CD4-positive, alpha-beta T cell (primary cell): ENCODE measurements around the gene GARIN5B. TPM values are rescaled to one million over a fixed set of nuclear protein-coding genes. Genes with fewer than 3 reads are reported as not detected.

Experiments
- ATAC-seq: fragments of 200-7000 bp; cut with Tn5 transposase; one replicate; pipeline ENCODE4 v1.10.0; 2022; ENCODE audit warnings: mild to moderate bottlenecking; ENCODE audit not compliant: poor library complexity
- CTCF ChIA-PET: fragments of 350-600 bp; sonication (Branson Sonifier 250); formaldehyde crosslinking; loops from one replicate; lab custom pipeline; 2021; ENCODE audit warnings: antibody characterized with exemption, inconsistent platforms; lab: Charles Lee
- POLR2A ChIA-PET: fragments of 350-600 bp; sonication (Branson Sonifier 250); formaldehyde crosslinking; loops from one replicate; lab custom pipeline; 2021; ENCODE audit warnings: antibody characterized with exemption, inconsistent platforms; lab: Charles Lee
- DNase-seq, 14 experiments: peaks; one replicate each; pipeline ENCODE4 v3.0.0-alpha.2; 2013 to 2020; ENCODE audit warnings: mixed read lengths in 2 of 14
- H3K27ac ChIP-seq, 2 donors: one replicate each; pipeline versions ENCODE4 v1.5.1 to v1.7.0; 2013; ENCODE audit warnings: low read length in 2 of 2, low read depth in 1 of 2, mild to moderate bottlenecking in 1 of 2
- H3K27me3 ChIP-seq, 2 experiments: 1 replicate in 1 of 2; 2 replicates in 1 of 2; pipeline versions ENCODE4 v1.6.1 to v1.7.0; 2013; ENCODE audit warnings: low read length in 2 of 2, control low read depth in 1 of 2, mild to moderate bottlenecking in 1 of 2, moderate library complexity in 1 of 2; ENCODE audit not compliant: insufficient read depth in 2 of 2, control insufficient read depth in 1 of 2
- H3K36me3 ChIP-seq: one replicate; pipeline ENCODE4 v1.6.1; 2013; ENCODE audit warnings: low read length, control low read depth; ENCODE audit not compliant: insufficient read depth
- H3K4me1 ChIP-seq: one replicate; pipeline ENCODE4 v1.6.1; 2013; ENCODE audit warnings: low read length, control low read depth; ENCODE audit not compliant: insufficient read depth
- H3K4me3 ChIP-seq: one replicate; pipeline ENCODE4 v1.5.1; 2013; ENCODE audit warnings: mild to moderate bottlenecking, low read length, moderate library complexity
- H3K9me3 ChIP-seq, 2 experiments: 1 replicate in 1 of 2; 2 replicates in 1 of 2; pipeline versions ENCODE4 v1.6.1 to v1.7.0; 2013; ENCODE audit warnings: low read length in 2 of 2, mild to moderate bottlenecking in 2 of 2, control low read depth in 1 of 2, moderate library complexity in 1 of 2; ENCODE audit not compliant: control insufficient read depth in 1 of 2, insufficient read depth in 1 of 2
- H3K27ac Mint-ChIP-seq: one replicate; pipeline ENCODE4 v1.8.0; 2020; ENCODE audit warnings: mixed read lengths
- H3K27me3 Mint-ChIP-seq: one replicate; pipeline ENCODE4 v1.8.0; 2021; ENCODE audit warnings: mixed read lengths
- H3K36me3 Mint-ChIP-seq: one replicate; pipeline ENCODE4 v1.8.0; 2021; ENCODE audit warnings: low read depth, mixed read lengths
- H3K4me1 Mint-ChIP-seq: one replicate; pipeline ENCODE4 v1.8.0; 2021; ENCODE audit warnings: low read depth, mixed read lengths
- H3K4me3 Mint-ChIP-seq: one replicate; pipeline ENCODE4 v1.8.0; 2020; ENCODE audit warnings: mild to moderate bottlenecking, mixed read lengths
- H3K9me3 Mint-ChIP-seq: one replicate; pipeline ENCODE4 v1.8.0; 2020; ENCODE audit warnings: mixed read lengths
- intact Hi-C, 2 experiments: fragments of 100-400 bp; cut with DNase I in 1 of 2; cut with micrococcal nuclease in 1 of 2; formaldehyde crosslinking; loops; one replicate each; pipeline versions ENCODE4 v1.15.1 to v1.9.0; 2023 to 2025; cut with DNase I, micrococcal nuclease
- total RNA-seq, 174 experiments: library from RNA in 2 of 174; stranded (reverse) in 2 of 174; gene quantifications; one replicate each; pipeline ENCODE4 v1.2.3 and lab custom pipeline; 2021 to 2026
- TF ChIP-seq, protein P1 (sequence below): fragments of 200-600 bp; IDR thresholded peaks from one replicate; pipeline ENCODE4 v1.8.0; 2022; ENCODE audit warnings: antibody characterized with exemption, mild to moderate bottlenecking

The GARIN5B gene
- total RNA-seq, 2 experiments from 2014 or later: 0.08 TPM; not detected in 1

DNA sequence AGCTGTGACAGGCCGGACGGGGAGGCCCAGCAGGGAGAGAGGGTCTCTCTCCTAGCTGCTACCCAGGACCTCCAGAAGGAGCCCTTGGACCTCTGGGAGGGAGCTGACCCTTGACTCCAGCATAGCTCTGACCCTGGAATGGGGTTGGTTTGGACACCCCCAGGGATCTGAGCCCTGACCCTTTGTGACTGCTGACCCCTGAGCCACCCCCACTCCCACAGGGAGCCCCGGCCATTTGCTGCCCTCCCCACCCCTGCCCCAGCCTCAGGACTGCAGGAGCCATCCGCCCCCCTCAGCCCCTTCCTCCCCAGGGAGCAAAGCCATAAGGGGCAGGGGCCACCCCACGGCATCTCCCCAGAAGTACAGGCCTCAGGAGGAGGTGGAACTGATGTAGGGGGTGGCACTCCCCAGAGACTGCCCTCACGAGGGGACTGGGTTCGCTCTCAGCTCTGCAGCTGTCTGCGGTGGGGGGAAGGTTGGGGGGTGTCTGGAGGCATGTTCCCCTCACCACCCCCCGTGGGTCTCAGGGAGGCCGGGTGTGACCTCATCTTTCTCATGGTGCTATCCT is 15.5 kb downstream of the GARIN5B start:
- peaks cover 21% of the 10 kb centered on the region for H3K27me3 Mint-ChIP-seq
- intact Hi-C loops: no loop called here

DNA sequence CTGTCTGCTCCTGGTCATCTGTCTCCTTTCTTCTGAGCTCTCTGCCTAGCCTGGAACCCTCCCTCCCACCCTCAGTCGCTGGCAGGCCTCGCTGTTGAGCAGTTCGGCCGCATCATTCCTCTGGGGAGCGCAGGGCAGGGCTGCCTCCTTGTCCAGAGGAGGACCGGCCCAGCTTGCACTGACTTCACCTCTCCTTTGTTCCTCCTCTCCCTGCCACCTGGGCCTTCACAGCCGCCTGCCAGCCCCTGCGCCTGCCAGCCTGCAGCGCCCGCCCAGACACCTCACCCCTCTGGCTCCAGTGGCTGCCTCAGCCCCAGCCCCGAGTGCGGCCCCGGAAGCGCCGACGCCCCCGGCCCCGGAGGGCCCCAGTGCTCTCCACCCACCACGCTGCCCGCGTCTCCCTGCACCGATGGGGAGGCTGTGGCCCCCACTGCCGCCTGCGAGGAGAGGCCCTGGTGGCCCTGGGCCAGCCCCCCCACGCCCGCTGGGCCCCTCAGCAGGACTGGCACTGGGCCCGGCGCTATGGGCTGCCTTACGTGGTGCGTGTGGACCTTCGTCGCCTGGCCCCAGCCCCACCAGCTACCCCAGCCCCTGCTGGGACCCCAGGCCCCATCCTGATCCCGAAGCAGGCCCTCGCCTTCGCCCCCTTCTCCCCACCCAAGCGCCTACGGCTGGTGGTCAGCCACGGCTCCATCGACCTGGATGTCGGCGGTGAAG is 16.2 kb downstream of the GARIN5B start:
- ATAC-seq: no peak
- no peak for DNase-seq
- Mint-ChIP-seq H3K4me3 (no peak overlapping the region), H3K36me3 (peaks cover 11% of the 10 kb centered on the region), H3K4me1 (peaks cover 6% of the 10 kb centered on the region), H3K9me3 (no peaks in the 10 kb centered on the region), H3K27me3 (peaks cover 15% of the 10 kb centered on the region), H3K27ac (no peak overlapping the region)
- Histone ChIP-seq H3K4me3 (no peak overlapping the region), H3K4me1 (peaks cover 2% of the 10 kb centered on the region), H3K9me3 (peaks cover 0 to 7% of the 10 kb centered on the region in 2 experiments), H3K27me3 (peaks cover 7 to 8% of the 10 kb centered on the region in 2 experiments), H3K27ac (no peak overlapping the region), H3K36me3 (peaks cover 8% of the 10 kb centered on the region)
- ChIA-PET POLR2A (no interaction called here), CTCF (no interaction called here)
- intact Hi-C loops: no loop called here
- TF ChIP-seq, protein P1, sequence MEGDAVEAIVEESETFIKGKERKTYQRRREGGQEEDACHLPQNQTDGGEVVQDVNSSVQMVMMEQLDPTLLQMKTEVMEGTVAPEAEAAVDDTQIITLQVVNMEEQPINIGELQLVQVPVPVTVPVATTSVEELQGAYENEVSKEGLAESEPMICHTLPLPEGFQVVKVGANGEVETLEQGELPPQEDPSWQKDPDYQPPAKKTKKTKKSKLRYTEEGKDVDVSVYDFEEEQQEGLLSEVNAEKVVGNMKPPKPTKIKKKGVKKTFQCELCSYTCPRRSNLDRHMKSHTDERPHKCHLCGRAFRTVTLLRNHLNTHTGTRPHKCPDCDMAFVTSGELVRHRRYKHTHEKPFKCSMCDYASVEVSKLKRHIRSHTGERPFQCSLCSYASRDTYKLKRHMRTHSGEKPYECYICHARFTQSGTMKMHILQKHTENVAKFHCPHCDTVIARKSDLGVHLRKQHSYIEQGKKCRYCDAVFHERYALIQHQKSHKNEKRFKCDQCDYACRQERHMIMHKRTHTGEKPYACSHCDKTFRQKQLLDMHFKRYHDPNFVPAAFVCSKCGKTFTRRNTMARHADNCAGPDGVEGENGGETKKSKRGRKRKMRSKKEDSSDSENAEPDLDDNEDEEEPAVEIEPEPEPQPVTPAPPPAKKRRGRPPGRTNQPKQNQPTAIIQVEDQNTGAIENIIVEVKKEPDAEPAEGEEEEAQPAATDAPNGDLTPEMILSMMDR: no peak

More for the DNA sequence above, 15.5 kb downstream of the GARIN5B start:
- POLR2A ChIA-PET: interaction anchor here (1.3 kb wide), 1 partner anchor 9 kb away, joined by 5 read pairs; the partner anchor contains the start of gene KMT5C
- ATAC-seq: no peak
- CTCF ChIA-PET: interaction anchor here (1.3 kb wide), 1 partner anchor 19 kb away, joined by 3 read pairs; no protein-coding TSS in a partner anchor
- Mint-ChIP-seq H3K27ac (no peak overlapping the region), H3K4me1 (peaks cover 8% of the 10 kb centered on the region), H3K36me3 (peaks cover 11% of the 10 kb centered on the region), H3K9me3 (no peaks in the 10 kb centered on the region), H3K4me3 (no peak overlapping the region)
- Histone ChIP-seq H3K9me3 (peaks cover 0 to 11% of the 10 kb centered on the region in 2 experiments), H3K27ac (no peak overlapping the region), H3K36me3 (peaks cover 8% of the 10 kb centered on the region), H3K4me1 (peaks cover 4% of the 10 kb centered on the region), H3K27me3 (peaks cover 13 to 15% of the 10 kb centered on the region in 2 experiments), H3K4me3 (no peak overlapping the region)
- TF ChIP-seq, protein P1: no peak
- DNase-seq: peak in 1 of 14 experiments; percentile 18

DNA sequence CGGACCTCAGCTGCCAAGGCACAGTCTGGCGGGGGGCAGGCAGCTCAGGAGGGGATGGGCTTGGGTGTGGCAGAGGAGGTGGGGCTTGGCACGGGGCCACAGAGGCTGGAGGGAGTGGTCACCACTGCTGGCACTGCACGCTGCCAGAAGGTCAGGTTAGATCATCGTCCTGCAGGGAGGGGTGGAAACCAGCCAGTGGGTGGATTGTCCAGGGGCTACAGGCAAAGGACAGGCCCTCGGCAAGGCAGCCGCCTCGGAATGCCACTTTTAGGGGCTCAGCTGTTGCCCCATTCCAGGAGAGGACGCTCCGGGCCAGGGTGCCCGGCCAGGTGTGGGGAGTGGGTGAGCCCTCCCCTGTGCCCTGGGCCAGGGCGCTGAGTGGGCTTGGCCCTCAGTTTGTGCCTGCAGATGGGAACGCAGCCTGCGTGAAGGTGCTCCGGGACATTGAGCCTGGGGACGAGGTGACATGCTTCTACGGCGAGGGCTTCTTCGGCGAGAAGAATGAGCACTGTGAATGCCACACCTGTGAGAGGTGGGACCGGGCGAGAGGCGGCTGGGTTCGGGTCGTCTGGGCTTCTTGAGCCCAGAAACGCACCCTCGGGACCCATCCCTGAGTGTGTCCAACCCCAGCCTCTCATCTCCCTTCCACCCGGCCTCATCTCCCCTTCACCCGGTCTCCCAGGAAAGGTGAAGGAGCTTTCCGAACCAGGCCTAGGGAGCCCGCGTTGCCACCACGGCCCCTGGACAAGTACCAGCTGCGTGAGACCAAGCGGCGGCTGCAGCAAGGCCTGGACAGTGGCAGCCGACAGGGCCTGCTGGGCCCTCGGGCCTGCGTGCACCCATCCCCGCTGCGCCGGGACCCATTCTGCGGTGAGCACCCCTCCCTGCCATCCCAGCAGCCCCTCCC is 17.0 kb downstream of the GARIN5B start:
- no peaks in the 10 kb centered on the region for H3K9me3 Mint-ChIP-seq
- DNase-seq: no peak
- no peak overlapping the region for H3K27ac Mint-ChIP-seq
- Histone ChIP-seq H3K9me3 (peaks cover 0 to 3% of the 10 kb centered on the region in 2 experiments), H3K27ac (no peak overlapping the region), H3K4me3 (no peak overlapping the region), H3K4me1 (peaks cover 7% of the 10 kb centered on the region), H3K36me3 (peaks cover 8% of the 10 kb centered on the region), H3K27me3 (peaks cover under 1 to 3% of the 10 kb centered on the region in 2 experiments)
- intact Hi-C loops: no loop called here
- TF ChIP-seq, protein P1: no peak
- ChIA-PET CTCF (no interaction called here), POLR2A (no interaction called here)
- peaks cover 15% of the 10 kb centered on the region for H3K36me3 Mint-ChIP-seq
- ATAC-seq: no peak
- peaks cover under 1% of the 10 kb centered on the region for H3K4me1 Mint-ChIP-seq
- no peak overlapping the region for H3K4me3 Mint-ChIP-seq
- peaks cover 6% of the 10 kb centered on the region for H3K27me3 Mint-ChIP-seq
